Endothelial cell of umbilical vein (primary cell): ENCODE measurements around the gene PNCK. TPM values are rescaled to one million over a fixed set of nuclear protein-coding genes. Genes with fewer than 3 reads are reported as not detected.

Experiments used
- BruUV-seq: library from RNA; stranded (reverse); fragments of 400-500 nt; replicated peaks from 2 replicates; lab custom pipeline; 2021; lab: Mats Ljungman, UMichigan
- CTCF ChIA-PET: fragments of 300-600, 350-600 bp; sonication (Branson Sonifier 250); formaldehyde crosslinking; loops from one replicate; lab custom pipeline; 2021; ENCODE audit warnings: antibody characterized with exemption, inconsistent platforms; lab: Charles Lee
- POLR2A ChIA-PET: fragments of 300-600, 350-600 bp; sonication (Branson Sonifier 250); formaldehyde crosslinking; loops from one replicate; lab custom pipeline; 2021; ENCODE audit warnings: antibody characterized with exemption, inconsistent platforms; lab: Charles Lee
- DNase-seq: peaks from one replicate; pipeline ENCODE4 v3.0.0-alpha.2; 2011; ENCODE audit warnings: low read depth, low spot score
- FAIRE-seq: peaks from 2 replicates; lab custom pipeline; 2011; peaks lifted over from hg19 to GRCh38; lab: Jason Lieb, UNC
- H2AFZ ChIP-seq: 2 replicates; pipeline ENCODE4 v1.6.0; 2012; ENCODE audit warnings: low read depth, low read length, control low read depth, inconsistent platforms
- H3K27ac ChIP-seq: 2 replicates; pipeline ENCODE4 v1.5.1; 2011; ENCODE audit warnings: low read depth, mild to moderate bottlenecking, control low read depth, low read length, moderate library complexity; ENCODE audit not compliant: insufficient read depth
- H3K27me3 ChIP-seq, 2 experiments: 2 replicates each; pipeline versions ENCODE4 v1.6.0 to v1.6.1; 2011; ENCODE audit warnings: low read length in 2 of 2, mixed read lengths in 1 of 2; ENCODE audit not compliant: control insufficient read depth in 2 of 2, insufficient read depth in 2 of 2
- H3K36me3 ChIP-seq, 2 experiments: 2 replicates in 1 of 2; 3 replicates in 1 of 2; pipeline ENCODE4 v1.5.1; 2011; ENCODE audit warnings: low read length in 2 of 2, mild to moderate bottlenecking in 1 of 2, moderate library complexity in 1 of 2; ENCODE audit not compliant: control insufficient read depth in 2 of 2, insufficient read depth in 2 of 2; ENCODE audit errors: extremely low read depth in 1 of 2
- H3K4me1 ChIP-seq: 3 replicates; pipeline ENCODE4 v1.5.1; 2011; ENCODE audit warnings: mild to moderate bottlenecking, low read length; ENCODE audit not compliant: control insufficient read depth, insufficient read depth; ENCODE audit errors: extremely low read depth
- H3K4me2 ChIP-seq: 2 replicates; pipeline ENCODE4 v1.6.1; 2011; ENCODE audit warnings: low read length, control low read depth, mixed read lengths; ENCODE audit not compliant: insufficient read depth
- H3K4me3 ChIP-seq, 3 experiments: fragments of 200-600 bp in 1 of 3; sonication (generic), shearing (Covaris generic) in 1 of 3; replicated peaks in 1 of 3; 2 replicates each; pipeline ENCODE4 v1.5.1; 2011 to 2016; ENCODE audit warnings: control low read depth in 3 of 3, low read length in 3 of 3, mild to moderate bottlenecking in 2 of 3, inconsistent platforms in 1 of 3, low read depth in 1 of 3, moderate library complexity in 1 of 3; ENCODE audit not compliant: insufficient read depth in 1 of 3
- H3K79me2 ChIP-seq: 2 replicates; pipeline ENCODE4 v1.6.0; 2012; ENCODE audit warnings: low read length, inconsistent platforms; ENCODE audit not compliant: control insufficient read depth, insufficient read depth
- H3K9ac ChIP-seq: replicated peaks from 2 replicates; pipeline ENCODE3; 2011; ENCODE audit warnings: low read length, control low read depth; ENCODE audit not compliant: insufficient read depth; ENCODE audit errors: extremely low read depth
- H3K9me1 ChIP-seq: replicated peaks from 3 replicates; pipeline ENCODE4 v1.6.0; 2011; ENCODE audit warnings: mild to moderate bottlenecking, low read length; ENCODE audit not compliant: control insufficient read depth, insufficient read depth; ENCODE audit errors: extremely low read depth
- H3K9me3 ChIP-seq: replicated peaks from 2 replicates; pipeline ENCODE4 v1.5.1; 2012; ENCODE audit warnings: low read length, inconsistent platforms; ENCODE audit not compliant: control insufficient read depth, insufficient read depth
- H4K20me1 ChIP-seq: replicated peaks from 2 replicates; pipeline ENCODE3; 2011; ENCODE audit warnings: mild to moderate bottlenecking, low read length; ENCODE audit not compliant: control insufficient read depth, insufficient read depth; ENCODE audit errors: extremely low read depth
- CTCF ChIP-seq, 2 donors: IDR thresholded peaks; 1 replicate in 1 of 2; 2 replicates in 1 of 2; pipeline ENCODE4 v1.5.1; 2011; ENCODE audit warnings: low read length in 2 of 2, mild to moderate bottlenecking in 2 of 2, moderate library complexity in 2 of 2, control low read depth in 1 of 2, inconsistent platforms in 1 of 2, low read depth in 1 of 2; ENCODE audit not compliant: insufficient read depth in 1 of 2; ENCODE audit errors: extremely low read depth in 1 of 2
- EZH2 ChIP-seq: IDR thresholded peaks from 2 replicates; pipeline ENCODE4 v1.6.1; 2012; ENCODE audit warnings: borderline replicate concordance, low read depth, mild to moderate bottlenecking, moderate library complexity, low read length, inconsistent platforms; ENCODE audit not compliant: severe bottlenecking
- FOS ChIP-seq: IDR thresholded peaks from 2 replicates; pipeline ENCODE4 v1.6.1; 2011; ENCODE audit warnings: mild to moderate bottlenecking, low read length, moderate library complexity, borderline replicate concordance; ENCODE audit not compliant: insufficient read depth
- JUN ChIP-seq: IDR thresholded peaks from 2 replicates; pipeline ENCODE4 v1.6.1; 2011; ENCODE audit warnings: borderline replicate concordance, low read depth; ENCODE audit not compliant: insufficient read length, insufficient read depth
- MYC ChIP-seq: IDR thresholded peaks from one replicate; pipeline ENCODE4 v1.6.1; 2011; ENCODE audit warnings: mild to moderate bottlenecking, low read depth, low read length
- POLR2A ChIP-seq: IDR thresholded peaks from 2 replicates; pipeline ENCODE4 v1.6.1; 2012; ENCODE audit warnings: low read depth, mild to moderate bottlenecking, control low read depth, low read length
- POLR2AphosphoS5 ChIP-seq: IDR thresholded peaks from 2 replicates; pipeline ENCODE4 v1.6.1; 2012; ENCODE audit warnings: low read depth, mild to moderate bottlenecking, control low read depth, low read length, moderate library complexity; ENCODE audit not compliant: insufficient read depth
- dilution Hi-C: fragments of 300-500 bp; cut with MboI; formaldehyde crosslinking; loops from one replicate; pipeline ENCODE4 v1.15.0; 2019; ENCODE audit warnings: low sequenced_read_pairs; ENCODE audit not compliant: extremely low pct_ligation_motif_present
- intact Hi-C: fragments of 100-400 bp; cut with micrococcal nuclease; formaldehyde crosslinking; loops from one replicate; pipeline ENCODE4 v1.10.0; 2022
- polyA plus RNA-seq, 4 experiments: library from polyadenylated mRNA; depleted of rRNA in 3 of 4; stranded (reverse) in 3 of 4; unstranded in 1 of 4; fragments of >200 nt; gene quantifications; 2 replicates each; pipeline versions ENCODE4 v1.2.1 to v1.2.3, GENCODE V29; 2011 to 2012; ENCODE audit warnings: missing spikeins in 1 of 4
- total RNA-seq: library from RNA; stranded (reverse); gene quantifications from 2 replicates; pipeline ENCODE4 v1.2.3, GENCODE V29; 2021

PNCK gene
- total and polyA plus RNA-seq, 2 donors (not counting 3 experiments of a cell fraction or from before 2014, with no cell fraction given), result 0.12 TPM; not detected in 1

- CTCF ChIA-PET, result no interaction called here
- TF ChIP-seq EZH2 (no peak), MYC (no peak), POLR2AphosphoS5 (no peak), FOS (no peak), JUN (no peak), POLR2A (no peak)
- BruUV-seq, result no TSS peak
- H3K4me1 ChIP-seq, result peaks cover 19% of the 10 kb centered on the region
- dilution Hi-C loops, result no loop called here
- H3K9me1 ChIP-seq, result no peaks in the 10 kb centered on the region
- H3K79me2 ChIP-seq, result peaks cover 9% of the 10 kb centered on the region
- no peak overlapping the region for H3K27ac ChIP-seq
- no peak overlapping the region for H3K4me3 ChIP-seq
- no peaks in the 10 kb centered on the region for H4K20me1 ChIP-seq
- no peak overlapping the region for H3K9ac ChIP-seq
- POLR2A ChIA-PET, result no interaction called here
- H3K36me3 ChIP-seq, result peaks cover 2 to 18% of the 10 kb centered on the region in 2 experiments
- no peaks in the 10 kb centered on the region for H3K27me3 ChIP-seq
- H3K9me3 ChIP-seq, result no peaks in the 10 kb centered on the region
- DNase-seq (no peak), FAIRE-seq (no peak)
- no peak overlapping the region for H2AFZ ChIP-seq
- no peak overlapping the region for H3K4me2 ChIP-seq
- intact Hi-C loops, result no loop called here
Observed at GRCh38 chrX:153703036-153703370, 29.4 kb upstream of the PNCK start.

- no TSS peak for BruUV-seq
- POLR2A ChIA-PET, result no interaction called here
- FAIRE-seq, result peak; percentile 62
Observed at GRCh38 chrX:153702336-153703035, 28.9 kb upstream of the PNCK start.

More at GRCh38 chrX:153702336-153703035, 28.9 kb upstream of the PNCK start:
- H3K27me3 ChIP-seq, result no peaks in the 10 kb centered on the region
- H3K9me3 ChIP-seq, result no peaks in the 10 kb centered on the region
- no peaks in the 10 kb centered on the region for H4K20me1 ChIP-seq
- H3K79me2 ChIP-seq, result peaks cover 4% of the 10 kb centered on the region
- peaks cover 19% of the 10 kb centered on the region for H3K4me1 ChIP-seq
- no peak overlapping the region for H3K9ac ChIP-seq
- intact Hi-C loops (no loop called here), dilution Hi-C loops (no loop called here)
- peak; percentile 41 for DNase-seq
- TF ChIP-seq POLR2AphosphoS5 (no peak), EZH2 (no peak), POLR2A (no peak), MYC (no peak), CTCF (IDR thresholded peaks at IDR 0.05; ENCODE audit: extremely low read depth in 1 of 2, insufficient read depth in 1 of 2, low read depth in 1 of 2, low read length in 2 of 2) (no peak), FOS (no peak), JUN (no peak)
- H3K9me1 ChIP-seq, result no peaks in the 10 kb centered on the region
- H2AFZ ChIP-seq, result no peak overlapping the region
- H3K27ac ChIP-seq, result no peak overlapping the region
- CTCF ChIA-PET, result no interaction called here
- H3K4me2 ChIP-seq, result no peak overlapping the region
- no peak overlapping the region for H3K4me3 ChIP-seq
- peaks cover 2 to 17% of the 10 kb centered on the region in 2 experiments for H3K36me3 ChIP-seq
